GM23248 (cell line): ENCODE measurements around the gene CORO2B.

Experiments
- EZH2 ChIP-seq: fragments of 200-600 bp; sonication (generic); IDR thresholded peaks from 2 replicates; pipeline ENCODE4 v1.6.1; 2018; ENCODE audit warnings: antibody characterized with exemption, mild to moderate bottlenecking; ENCODE audit not compliant: insufficient read depth, poor library complexity, severe bottlenecking
- EZH2phosphoT487 ChIP-seq: fragments of 200-600 bp; sonication (generic); IDR thresholded peaks from 2 replicates; pipeline ENCODE4 v1.6.1; 2018; ENCODE audit warnings: antibody characterized with exemption, moderate library complexity, mild to moderate bottlenecking, low read depth; ENCODE audit not compliant: insufficient read depth

DNA sequence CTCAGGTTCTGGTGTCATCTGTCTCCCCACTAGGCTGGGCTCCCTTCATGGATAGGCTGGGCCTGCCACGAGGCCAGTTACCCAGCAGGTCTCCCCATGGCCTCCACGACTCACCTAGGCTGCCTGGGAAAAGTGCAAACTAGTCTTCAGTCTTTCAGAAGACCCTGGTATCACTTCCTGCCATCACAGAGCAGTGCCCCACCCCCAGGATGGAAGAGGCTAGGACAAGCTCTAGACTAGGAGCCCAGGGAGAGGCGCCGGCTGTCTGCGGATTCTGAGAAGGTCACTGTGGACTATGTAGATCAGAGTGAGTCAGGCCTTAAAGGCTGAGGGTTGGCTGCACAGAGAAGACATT, 63.7 kb downstream of the CORO2B start:
- TF ChIP-seq EZH2 = no peak
- TF ChIP-seq EZH2phosphoT487 = no peak
